Thyroid gland (tissue), 4 donors: Measurements from ENCODE around the gene DPP10.

Experiments used
- CTCF ChIP-seq, 6 experiments: fragments of 200-600 bp in 3 of 6; fragments of 450-650 bp in 3 of 6; sonication (generic) in 3 of 6; IDR thresholded peaks; one replicate each; pipeline ENCODE4 v1.5.1; 2016 to 2019; ENCODE audit warnings: antibody characterized with exemption in 6 of 6, mild to moderate bottlenecking in 2 of 6, inconsistent platforms in 1 of 6, moderate library complexity in 1 of 6
- POLR2A ChIP-seq, 2 donors: fragments of 450-650 bp; IDR thresholded peaks; one replicate each; pipeline ENCODE4 v1.6.1; 2017; ENCODE audit warnings: antibody characterized with exemption in 2 of 2, mild to moderate bottlenecking in 2 of 2, moderate library complexity in 1 of 2

- no peak for TF ChIP-seq CTCF (IDR thresholded peaks at IDR 0.05)
- no peak for TF ChIP-seq POLR2A (IDR thresholded peaks at IDR 0.05)
Measured at GRCh38 chr2:115084446-115084845, 642.0 kb downstream of the DPP10 start.
